ENCODE results near the gene SPATA46. TPM values are rescaled to one million over a fixed set of nuclear protein-coding genes. Genes with fewer than 3 reads are reported as not detected.
A peak's percentile ranks its signal among the peaks of the same experiment; 100 is the strongest.

Gene SPATA46
- total and polyA plus RNA-seq, 2 donors from 2014 or later, result not detected

DNA sequence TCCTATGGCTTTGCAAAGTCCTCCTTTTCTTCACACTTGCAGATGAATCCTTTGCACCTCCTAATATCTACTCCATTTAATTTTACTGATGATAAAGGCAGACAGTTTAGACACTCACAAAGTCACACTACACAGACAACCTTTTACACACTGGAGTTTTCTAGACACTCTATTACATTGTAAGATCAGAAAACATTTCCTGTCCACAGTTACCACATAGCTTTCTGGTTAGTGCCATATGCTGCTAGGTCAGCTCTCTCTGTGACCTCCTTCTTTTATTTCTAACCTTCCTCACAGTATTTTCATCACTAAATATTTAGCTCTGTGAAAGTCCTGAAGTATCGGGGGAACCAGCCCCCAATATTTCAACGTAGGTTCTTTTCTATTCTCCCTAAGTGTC is 30.2 kb upstream of the SPATA46 start:
- Histone ChIP-seq H3K27ac (ENCODE audit: low read depth in 2 of 2, low read length in 2 of 2) (no peak overlapping the region), H3K4me3 (ENCODE audit: low read length in 3 of 3) (no peak overlapping the region), H3K9ac (ENCODE audit: low read length in 3 of 3) (no peak overlapping the region), H3K36me3 (ENCODE audit: control insufficient read depth in 2 of 3, insufficient read depth in 3 of 3, low read length in 3 of 3) (no peaks in the 10 kb centered on the region), H3K4me1 (ENCODE audit: control insufficient read depth in 2 of 3, insufficient read depth in 2 of 3, low read depth in 1 of 3, low read length in 3 of 3) (no peaks in the 10 kb centered on the region), H3K27me3 (ENCODE audit: control insufficient read depth, insufficient read depth, low read length) (no peaks in the 10 kb centered on the region), H3K9me3 (ENCODE audit: control insufficient read depth in 2 of 3, insufficient read depth in 1 of 3, low read length in 3 of 3) (no peaks in the 10 kb centered on the region)
- DNase-seq, result no peak
- FAIRE-seq, result no peak
- TF ChIP-seq CTCF (IDR thresholded peaks at IDR 0.05; ENCODE audit: borderline replicate concordance, extremely low read depth, insufficient read depth), result no peak
- intact Hi-C loops (cut with DNase I), result no loop called here

- no peak overlapping the region for H3K4me3 ChIP-seq (ENCODE audit: low read length in 3 of 3)
- TF ChIP-seq CTCF (IDR thresholded peaks at IDR 0.05; ENCODE audit: borderline replicate concordance, extremely low read depth, insufficient read depth), result no peak
- FAIRE-seq (no peak), DNase-seq (peak in 1 of 5 donors; percentile 10)
- intact Hi-C loops (cut with DNase I), result no loop called here
- H3K9me3 ChIP-seq (ENCODE audit: control insufficient read depth in 2 of 3, insufficient read depth in 1 of 3, low read length in 3 of 3), result no peaks in the 10 kb centered on the region
- H3K27ac ChIP-seq (ENCODE audit: low read depth in 2 of 2, low read length in 2 of 2), result no peak overlapping the region
- H3K27me3 ChIP-seq (ENCODE audit: control insufficient read depth, insufficient read depth, low read length), result no peaks in the 10 kb centered on the region
- no peaks in the 10 kb centered on the region for H3K4me1 ChIP-seq (ENCODE audit: control insufficient read depth in 2 of 3, insufficient read depth in 2 of 3, low read depth in 1 of 3, low read length in 3 of 3)
- no peaks in the 10 kb centered on the region for H3K36me3 ChIP-seq (ENCODE audit: control insufficient read depth in 2 of 3, insufficient read depth in 3 of 3, low read length in 3 of 3)
- no peak overlapping the region for H3K9ac ChIP-seq (ENCODE audit: low read length in 3 of 3)
Observed at GRCh38 chr1:162405800-162406199, 29.1 kb upstream of the SPATA46 start.

DNA sequence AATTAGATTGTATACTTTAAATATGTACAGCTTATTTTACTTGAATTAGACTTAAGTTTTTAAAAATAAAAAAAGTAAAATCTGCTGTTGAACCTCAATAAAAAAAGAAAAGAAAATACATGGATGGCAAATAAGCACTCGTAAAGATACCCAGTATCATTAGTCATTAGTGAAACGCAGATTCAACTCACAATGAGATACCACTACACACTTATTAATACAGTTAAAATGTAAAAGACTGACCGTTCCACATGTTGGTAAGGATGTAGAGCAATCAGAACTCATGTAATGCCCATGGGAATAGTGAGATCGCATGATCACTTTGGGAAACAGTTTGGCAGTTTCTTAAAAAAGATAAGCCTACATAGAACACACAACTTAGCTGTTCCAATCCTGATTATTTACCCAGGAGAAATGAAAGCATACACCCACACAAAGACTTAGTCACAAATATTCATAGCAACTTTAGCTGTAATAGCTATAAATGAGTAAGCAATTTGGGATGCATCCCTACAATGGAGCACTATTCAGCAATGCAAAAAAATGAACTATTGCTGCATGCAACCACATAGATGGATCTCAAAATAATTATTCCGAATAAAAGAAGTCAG is 28.0 kb upstream of the SPATA46 start:
- Histone ChIP-seq H3K36me3 (ENCODE audit: control insufficient read depth in 2 of 3, insufficient read depth in 3 of 3, low read length in 3 of 3) (no peaks in the 10 kb centered on the region), H3K9ac (ENCODE audit: low read length in 3 of 3) (no peak overlapping the region)

More for the DNA sequence above, 28.0 kb upstream of the SPATA46 start:
- no peak overlapping the region for H3K4me3 ChIP-seq (ENCODE audit: low read length in 3 of 3)
- H3K27me3 ChIP-seq (ENCODE audit: control insufficient read depth, insufficient read depth, low read length), result no peaks in the 10 kb centered on the region
- no peaks in the 10 kb centered on the region for H3K9me3 ChIP-seq (ENCODE audit: control insufficient read depth in 2 of 3, insufficient read depth in 1 of 3, low read length in 3 of 3)
- FAIRE-seq (no peak), DNase-seq (no peak)
- H3K27ac ChIP-seq (ENCODE audit: low read depth in 2 of 2, low read length in 2 of 2), result no peak overlapping the region
- intact Hi-C loops (cut with DNase I), result no loop called here
- no peak for TF ChIP-seq CTCF (IDR thresholded peaks at IDR 0.05; ENCODE audit: borderline replicate concordance, extremely low read depth, insufficient read depth)
- no peaks in the 10 kb centered on the region for H3K4me1 ChIP-seq (ENCODE audit: control insufficient read depth in 2 of 3, insufficient read depth in 2 of 3, low read depth in 1 of 3, low read length in 3 of 3)
